GM23338 (cell line): Measurements from ENCODE around the gene ADRA2A. TPM values are rescaled to one million over a fixed set of nuclear protein-coding genes. Genes with fewer than 3 reads are reported as not detected.

Experiments
- ATAC-seq: fragments of 200-7000 bp; cut with Tn5 transposase; 3 replicates; pipeline ENCODE4 v1.9.1; 2020
- DNase-seq: peaks from one replicate; pipeline ENCODE4 v3.0.0-alpha.2; 2015; ENCODE audit warnings: low spot score
- H2AFZ ChIP-seq: fragments of 200-600 bp; sonication (generic); 2 replicates; pipeline ENCODE4 v1.8.0; 2016; ENCODE audit warnings: antibody characterized with exemption, mild to moderate bottlenecking, moderate library complexity
- H3F3A ChIP-seq: fragments of 200-600 bp; sonication (generic); replicated peaks from 2 replicates; pipeline ENCODE4 v1.8.0; 2017; ENCODE audit warnings: antibody characterized with exemption, mixed run types, low read depth
- H3K27ac ChIP-seq: fragments of 200-600 bp; sonication (generic); 2 replicates; pipeline ENCODE4 v1.6.1; 2016; ENCODE audit warnings: low read depth
- H3K27me3 ChIP-seq: fragments of 200-600 bp; sonication (generic); 2 replicates; pipeline ENCODE4 v1.8.0; 2016; ENCODE audit warnings: mild to moderate bottlenecking, mixed run types, moderate library complexity; ENCODE audit not compliant: insufficient read depth
- H3K36me3 ChIP-seq: fragments of 200-600 bp; sonication (generic); 2 replicates; pipeline ENCODE4 v1.8.0; 2016; ENCODE audit warnings: mild to moderate bottlenecking; ENCODE audit not compliant: insufficient read depth
- H3K4me1 ChIP-seq: fragments of 200-600 bp; sonication (generic); 2 replicates; pipeline ENCODE4 v1.8.0; 2016; ENCODE audit warnings: mild to moderate bottlenecking, moderate library complexity; ENCODE audit not compliant: insufficient read depth
- H3K4me2 ChIP-seq: fragments of 200-600 bp; sonication (generic); 2 replicates; pipeline ENCODE4 v1.7.1; 2017; ENCODE audit warnings: mixed run types
- H3K4me3 ChIP-seq: fragments of 200-600 bp; sonication (generic); 2 replicates; pipeline ENCODE4 v1.6.1; 2016; ENCODE audit warnings: mixed run types
- H3K79me2 ChIP-seq: fragments of 200-600 bp; sonication (generic); replicated peaks from 2 replicates; pipeline ENCODE4 v1.8.0; 2017; ENCODE audit warnings: mild to moderate bottlenecking; ENCODE audit not compliant: insufficient read depth
- H3K9me2 ChIP-seq: fragments of 200-600 bp; sonication (generic); 2 replicates; pipeline ENCODE4 v1.8.0; 2017; ENCODE audit not compliant: insufficient read depth
- H4K20me1 ChIP-seq: fragments of 200-600 bp; sonication (generic); replicated peaks from 2 replicates; pipeline ENCODE4 v1.8.0; 2017; ENCODE audit warnings: mild to moderate bottlenecking; ENCODE audit not compliant: insufficient read depth
- H3K27ac Mint-ChIP-seq: 2 replicates; pipeline ENCODE4 v1.8.0; 2020; ENCODE audit warnings: inconsistent platforms, mild to moderate bottlenecking, moderate library complexity, mixed read lengths
- H3K27me3 Mint-ChIP-seq: 3 replicates; pipeline ENCODE4 v1.8.0; 2022; ENCODE audit warnings: low read depth, mild to moderate bottlenecking, moderate library complexity, mixed read lengths, inconsistent platforms; ENCODE audit not compliant: insufficient read depth, poor library complexity
- H3K36me3 Mint-ChIP-seq: 3 replicates; pipeline ENCODE4 v1.8.0; 2021; ENCODE audit warnings: low read depth, mild to moderate bottlenecking, inconsistent platforms, moderate library complexity, mixed read lengths
- H3K4me1 Mint-ChIP-seq: 3 replicates; pipeline ENCODE4 v1.8.0; 2020; ENCODE audit warnings: mild to moderate bottlenecking, inconsistent platforms, mixed read lengths
- H3K4me3 Mint-ChIP-seq: 3 replicates; pipeline ENCODE4 v1.8.0; 2021; ENCODE audit warnings: moderate library complexity, mild to moderate bottlenecking, inconsistent platforms, mixed read lengths
- H3K9me3 Mint-ChIP-seq: 3 replicates; pipeline ENCODE4 v1.8.0; 2020; ENCODE audit warnings: moderate library complexity, mild to moderate bottlenecking, inconsistent platforms, mixed read lengths
- CTCF ChIP-seq, 2 experiments: fragments of 200-600 bp in 1 of 2; sonication (generic) in 1 of 2; conservative IDR thresholded peaks; 2 replicates each; pipeline versions ENCODE4 v1.5.1 to v1.6.1; 2016 to 2017; ENCODE audit warnings: antibody characterized with exemption in 2 of 2, low read depth in 2 of 2, mild to moderate bottlenecking in 2 of 2, moderate library complexity in 1 of 2
- ETS1 ChIP-seq: IDR thresholded peaks from 2 replicates; pipeline ENCODE4 v1.6.1; 2016; ENCODE audit warnings: antibody characterized with exemption
- JUNB ChIP-seq: IDR thresholded peaks from one replicate; pipeline ENCODE4 v1.6.1; 2016; ENCODE audit warnings: antibody characterized with exemption; ENCODE audit not compliant: unreplicated experiment
- NANOG ChIP-seq: IDR thresholded peaks from 2 replicates; pipeline ENCODE4 v1.6.1; 2016; ENCODE audit warnings: antibody characterized with exemption, borderline replicate concordance
- POLR2AphosphoS5 ChIP-seq: IDR thresholded peaks from 2 replicates; pipeline ENCODE4 v1.6.1; 2016; ENCODE audit warnings: antibody characterized with exemption, low read depth
- REST ChIP-seq: IDR thresholded peaks from one replicate; pipeline ENCODE4 v1.6.1; 2018; ENCODE audit warnings: antibody characterized with exemption; ENCODE audit not compliant: unreplicated experiment
- STAT1 ChIP-seq: IDR thresholded peaks from one replicate; pipeline ENCODE4 v1.6.1; 2016; ENCODE audit warnings: antibody characterized with exemption; ENCODE audit not compliant: unreplicated experiment
- ZNF114 ChIP-seq: fragments of 250-450 bp; sonication (Bioruptor Pico); IDR thresholded peaks from 2 replicates; pipeline ENCODE4 v1.5.0; 2020; ENCODE audit warnings: mild to moderate bottlenecking, moderate library complexity
- ZNF331 ChIP-seq: fragments of 250-450 bp; sonication (Bioruptor Pico); IDR thresholded peaks from 2 replicates; pipeline ENCODE4 v1.5.0; 2020; ENCODE audit warnings: low read depth, mild to moderate bottlenecking, moderate library complexity
- polyA plus RNA-seq: library from polyadenylated mRNA; unstranded; fragments of >200 nt; fragmentation: Nextera tagmentation; extraction: Ambion mirVana; gene quantifications from 2 replicates; pipeline ENCODE4 v1.2.1, GENCODE V29; 2016
- total RNA-seq: library from RNA; depleted of rRNA; stranded (reverse); fragments of >200 nt; shearing (Covaris generic); gene quantifications from 2 replicates; pipeline ENCODE4 v1.2.3, GENCODE V29; 2014
- TF ChIP-seq, protein P1 (sequence below): fragments of 250-450 bp; sonication (Bioruptor Pico); IDR thresholded peaks from 2 replicates; pipeline ENCODE4 v1.5.0; 2020; ENCODE audit warnings: mild to moderate bottlenecking, moderate library complexity

Gene ADRA2A
- total and polyA plus RNA-seq, 2 experiments from 2014 or later: 0.60 to 2.5 TPM

- ATAC-seq (no peak), DNase-seq (no peak)
- H3K27ac ChIP-seq: no peak overlapping the region
- TF ChIP-seq ZNF114 (CRISPR knock-in tag): no peak
- TF ChIP-seq NANOG: no peak
- TF ChIP-seq JUNB: no peak
- TF ChIP-seq POLR2AphosphoS5: no peak
- no peak for TF ChIP-seq ZNF331
- TF ChIP-seq, protein P1, sequence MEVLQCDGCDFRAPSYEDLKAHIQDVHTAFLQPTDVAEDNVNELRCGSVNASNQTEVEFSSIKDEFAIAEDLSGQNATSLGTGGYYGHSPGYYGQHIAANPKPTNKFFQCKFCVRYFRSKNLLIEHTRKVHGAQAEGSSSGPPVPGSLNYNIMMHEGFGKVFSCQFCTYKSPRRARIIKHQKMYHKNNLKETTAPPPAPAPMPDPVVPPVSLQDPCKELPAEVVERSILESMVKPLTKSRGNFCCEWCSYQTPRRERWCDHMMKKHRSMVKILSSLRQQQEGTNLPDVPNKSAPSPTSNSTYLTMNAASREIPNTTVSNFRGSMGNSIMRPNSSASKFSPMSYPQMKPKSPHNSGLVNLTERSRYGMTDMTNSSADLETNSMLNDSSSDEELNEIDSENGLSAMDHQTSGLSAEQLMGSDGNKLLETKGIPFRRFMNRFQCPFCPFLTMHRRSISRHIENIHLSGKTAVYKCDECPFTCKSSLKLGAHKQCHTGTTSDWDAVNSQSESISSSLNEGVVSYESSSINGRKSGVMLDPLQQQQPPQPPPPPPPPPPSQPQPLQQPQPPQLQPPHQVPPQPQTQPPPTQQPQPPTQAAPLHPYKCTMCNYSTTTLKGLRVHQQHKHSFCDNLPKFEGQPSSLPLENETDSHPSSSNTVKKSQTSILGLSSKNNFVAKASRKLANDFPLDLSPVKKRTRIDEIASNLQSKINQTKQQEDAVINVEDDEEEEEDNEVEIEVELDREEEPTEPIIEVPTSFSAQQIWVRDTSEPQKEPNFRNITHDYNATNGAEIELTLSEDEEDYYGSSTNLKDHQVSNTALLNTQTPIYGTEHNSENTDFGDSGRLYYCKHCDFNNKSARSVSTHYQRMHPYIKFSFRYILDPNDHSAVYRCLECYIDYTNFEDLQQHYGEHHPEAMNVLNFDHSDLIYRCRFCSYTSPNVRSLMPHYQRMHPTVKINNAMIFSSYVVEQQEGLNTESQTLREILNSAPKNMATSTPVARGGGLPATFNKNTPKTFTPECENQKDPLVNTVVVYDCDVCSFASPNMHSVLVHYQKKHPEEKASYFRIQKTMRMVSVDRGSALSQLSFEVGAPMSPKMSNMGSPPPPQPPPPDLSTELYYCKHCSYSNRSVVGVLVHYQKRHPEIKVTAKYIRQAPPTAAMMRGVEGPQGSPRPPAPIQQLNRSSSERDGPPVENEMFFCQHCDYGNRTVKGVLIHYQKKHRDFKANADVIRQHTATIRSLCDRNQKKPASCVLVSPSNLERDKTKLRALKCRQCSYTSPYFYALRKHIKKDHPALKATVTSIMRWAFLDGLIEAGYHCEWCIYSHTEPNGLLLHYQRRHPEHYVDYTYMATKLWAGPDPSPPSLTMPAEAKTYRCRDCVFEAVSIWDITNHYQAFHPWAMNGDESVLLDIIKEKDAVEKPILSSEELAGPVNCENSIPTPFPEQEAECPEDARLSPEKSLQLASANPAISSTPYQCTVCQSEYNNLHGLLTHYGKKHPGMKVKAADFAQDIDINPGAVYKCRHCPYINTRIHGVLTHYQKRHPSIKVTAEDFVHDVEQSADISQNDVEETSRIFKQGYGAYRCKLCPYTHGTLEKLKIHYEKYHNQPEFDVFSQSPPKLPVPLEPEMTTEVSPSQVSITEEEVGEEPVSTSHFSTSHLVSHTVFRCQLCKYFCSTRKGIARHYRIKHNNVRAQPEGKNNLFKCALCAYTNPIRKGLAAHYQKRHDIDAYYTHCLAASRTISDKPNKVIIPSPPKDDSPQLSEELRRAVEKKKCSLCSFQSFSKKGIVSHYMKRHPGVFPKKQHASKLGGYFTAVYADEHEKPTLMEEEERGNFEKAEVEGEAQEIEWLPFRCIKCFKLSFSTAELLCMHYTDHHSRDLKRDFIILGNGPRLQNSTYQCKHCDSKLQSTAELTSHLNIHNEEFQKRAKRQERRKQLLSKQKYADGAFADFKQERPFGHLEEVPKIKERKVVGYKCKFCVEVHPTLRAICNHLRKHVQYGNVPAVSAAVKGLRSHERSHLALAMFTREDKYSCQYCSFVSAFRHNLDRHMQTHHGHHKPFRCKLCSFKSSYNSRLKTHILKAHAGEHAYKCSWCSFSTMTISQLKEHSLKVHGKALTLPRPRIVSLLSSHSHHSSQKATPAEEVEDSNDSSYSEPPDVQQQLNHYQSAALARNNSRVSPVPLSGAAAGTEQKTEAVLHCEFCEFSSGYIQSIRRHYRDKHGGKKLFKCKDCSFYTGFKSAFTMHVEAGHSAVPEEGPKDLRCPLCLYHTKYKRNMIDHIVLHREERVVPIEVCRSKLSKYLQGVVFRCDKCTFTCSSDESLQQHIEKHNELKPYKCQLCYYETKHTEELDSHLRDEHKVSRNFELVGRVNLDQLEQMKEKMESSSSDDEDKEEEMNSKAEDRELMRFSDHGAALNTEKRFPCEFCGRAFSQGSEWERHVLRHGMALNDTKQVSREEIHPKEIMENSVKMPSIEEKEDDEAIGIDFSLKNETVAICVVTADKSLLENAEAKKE (CRISPR knock-in tag): no peak
- TF ChIP-seq ETS1: no peak
- no peak for TF ChIP-seq STAT1
- TF ChIP-seq CTCF (conservative IDR thresholded peaks at IDR 0.05; ENCODE audit: low read depth in 2 of 2): no peak
- TF ChIP-seq REST: no peak
- no peaks in the 10 kb centered on the region for H3K36me3 Mint-ChIP-seq
- H3K4me1 ChIP-seq: no peaks in the 10 kb centered on the region
- H3K4me1 Mint-ChIP-seq: peaks cover 3% of the 10 kb centered on the region
- H3K27ac Mint-ChIP-seq: no peak overlapping the region
- H3K27me3 ChIP-seq: no peaks in the 10 kb centered on the region
- no peaks in the 10 kb centered on the region for H3K9me2 ChIP-seq
- H3K27me3 Mint-ChIP-seq: peaks cover 11% of the 10 kb centered on the region
- H2AFZ ChIP-seq: no peak overlapping the region
- H3K79me2 ChIP-seq: no peaks in the 10 kb centered on the region
- H3K4me3 Mint-ChIP-seq: no peak overlapping the region
- H3K4me3 ChIP-seq: no peak overlapping the region
- no peaks in the 10 kb centered on the region for H4K20me1 ChIP-seq
- peaks cover 4% of the 10 kb centered on the region; the same call in 2 of the 3 replicates for H3K9me3 Mint-ChIP-seq
- no peak overlapping the region for H3K4me2 ChIP-seq
- no peaks in the 10 kb centered on the region for H3K36me3 ChIP-seq
- no peaks in the 10 kb centered on the region for H3F3A ChIP-seq
These were observed 11.2 kb downstream of the ADRA2A start for GRCh38 chr10:111087968-111088505.
